IPS-15b (cell line): ENCODE measurements around the gene MRPL38.
"Not testable (repeated sequence)": the region's sequence is repeated elsewhere in the genome, so short reads cannot be mapped to it uniquely, and the experiment has no call there.

Experiments
- H3K27me3 ChIP-seq: one replicate; pipeline ENCODE4 v1.6.1; 2013; ENCODE audit warnings: low read length; ENCODE audit not compliant: control insufficient read depth, insufficient read depth
- H3K36me3 ChIP-seq: one replicate; pipeline ENCODE4 v1.6.1; 2013; ENCODE audit warnings: low read length; ENCODE audit not compliant: control insufficient read depth, insufficient read depth
- H3K4me1 ChIP-seq: one replicate; pipeline ENCODE4 v1.6.1; 2013; ENCODE audit warnings: mild to moderate bottlenecking, low read length; ENCODE audit not compliant: control insufficient read depth, insufficient read depth
- H3K4me3 ChIP-seq: one replicate; pipeline ENCODE4 v1.5.1; 2013; ENCODE audit warnings: low read depth, low read length
- H3K9ac ChIP-seq: one replicate; pipeline ENCODE4 v1.6.1; 2013; ENCODE audit warnings: low read depth, mild to moderate bottlenecking, low read length
- H3K9me3 ChIP-seq: one replicate; pipeline ENCODE4 v1.6.1; 2013; ENCODE audit warnings: mild to moderate bottlenecking, low read length; ENCODE audit not compliant: control insufficient read depth, insufficient read depth

MRPL38 gene

DNA sequence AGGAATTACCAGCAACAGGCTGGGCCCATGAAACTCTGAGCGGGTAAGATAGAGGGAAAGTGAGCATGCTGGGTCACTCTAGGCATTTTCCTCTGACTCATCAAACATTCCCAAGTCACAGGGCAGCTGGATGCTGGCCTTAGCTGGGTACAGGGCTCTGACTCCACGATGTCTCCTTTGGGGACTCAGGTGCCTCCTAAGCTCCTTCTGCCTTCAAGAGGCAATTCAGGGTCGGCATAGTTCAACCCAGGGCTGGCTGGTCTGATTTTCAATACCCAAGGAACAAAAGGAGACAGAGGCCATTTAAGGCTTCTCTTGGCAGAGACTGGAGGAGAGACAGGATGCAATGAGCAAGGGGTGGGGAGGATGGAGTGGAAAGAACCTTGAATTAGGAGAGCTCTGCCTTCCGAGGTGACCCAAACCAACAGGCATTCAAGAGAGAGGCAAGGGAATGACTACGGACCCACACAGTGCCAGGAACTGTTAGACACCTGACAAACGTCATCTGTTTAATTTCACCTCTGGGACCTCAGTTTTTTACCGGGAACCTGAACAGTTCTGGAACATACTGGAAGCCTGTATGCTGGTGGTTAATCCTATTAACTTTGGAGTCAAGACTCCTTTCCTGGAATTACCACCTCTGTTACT is 50.5 kb downstream of the MRPL38 start:
- H3K36me3 ChIP-seq, result peaks cover 14% of the 10 kb centered on the region
- no peaks in the 10 kb centered on the region for H3K9me3 ChIP-seq
- H3K27me3 ChIP-seq, result no peaks in the 10 kb centered on the region
- peak overlapping the region; percentile 79 for H3K4me3 ChIP-seq
- no peaks in the 10 kb centered on the region for H3K4me1 ChIP-seq
- peak overlapping the region; percentile 83 for H3K9ac ChIP-seq

DNA sequence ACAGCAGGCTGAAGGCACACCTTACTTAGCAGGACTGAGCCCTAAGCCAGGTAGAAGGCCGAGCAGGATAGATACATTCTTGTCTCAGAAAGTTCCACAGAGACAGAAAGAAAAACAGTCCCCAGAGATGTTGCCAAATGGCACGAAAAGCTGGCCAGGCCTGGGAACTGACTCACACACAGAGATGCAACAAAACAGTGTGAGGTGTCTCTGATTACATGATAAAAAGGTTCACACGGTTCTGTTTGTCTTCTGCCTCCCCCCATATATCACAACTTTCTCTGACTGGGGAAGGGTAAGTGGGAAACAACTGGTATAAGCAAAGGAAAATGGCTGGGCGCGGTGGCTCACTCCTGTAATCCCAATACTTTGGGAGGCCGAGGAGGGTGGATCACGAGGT is 51.3 kb downstream of the MRPL38 start:
- H3K9ac ChIP-seq, result no peak overlapping the region
- peaks cover 14% of the 10 kb centered on the region for H3K36me3 ChIP-seq
- no peaks in the 10 kb centered on the region for H3K9me3 ChIP-seq
- no peaks in the 10 kb centered on the region for H3K27me3 ChIP-seq
- H3K4me3 ChIP-seq, result no peak overlapping the region
- H3K4me1 ChIP-seq, result no peaks in the 10 kb centered on the region

DNA sequence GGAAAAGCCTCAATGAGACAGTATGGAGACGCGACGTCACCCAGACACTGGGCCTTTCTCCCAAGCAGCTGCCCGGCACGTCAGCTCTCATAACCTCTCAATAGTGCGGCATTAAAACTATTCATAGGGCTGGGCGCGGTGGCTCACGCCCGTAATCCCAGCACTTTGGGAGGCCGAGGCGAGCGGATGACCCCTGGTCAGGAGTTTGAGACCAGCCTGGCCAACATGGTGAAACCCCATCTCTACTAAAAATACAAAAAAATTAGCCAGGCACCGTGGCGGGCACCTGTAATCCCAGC is 53.0 kb downstream of the MRPL38 start:
- peaks cover 32% of the 10 kb centered on the region for H3K36me3 ChIP-seq
- H3K4me1 ChIP-seq, H3K27me3 ChIP-seq, H3K9ac ChIP-seq, H3K9me3 ChIP-seq, H3K4me3 ChIP-seq: not testable (repeated sequence)

DNA sequence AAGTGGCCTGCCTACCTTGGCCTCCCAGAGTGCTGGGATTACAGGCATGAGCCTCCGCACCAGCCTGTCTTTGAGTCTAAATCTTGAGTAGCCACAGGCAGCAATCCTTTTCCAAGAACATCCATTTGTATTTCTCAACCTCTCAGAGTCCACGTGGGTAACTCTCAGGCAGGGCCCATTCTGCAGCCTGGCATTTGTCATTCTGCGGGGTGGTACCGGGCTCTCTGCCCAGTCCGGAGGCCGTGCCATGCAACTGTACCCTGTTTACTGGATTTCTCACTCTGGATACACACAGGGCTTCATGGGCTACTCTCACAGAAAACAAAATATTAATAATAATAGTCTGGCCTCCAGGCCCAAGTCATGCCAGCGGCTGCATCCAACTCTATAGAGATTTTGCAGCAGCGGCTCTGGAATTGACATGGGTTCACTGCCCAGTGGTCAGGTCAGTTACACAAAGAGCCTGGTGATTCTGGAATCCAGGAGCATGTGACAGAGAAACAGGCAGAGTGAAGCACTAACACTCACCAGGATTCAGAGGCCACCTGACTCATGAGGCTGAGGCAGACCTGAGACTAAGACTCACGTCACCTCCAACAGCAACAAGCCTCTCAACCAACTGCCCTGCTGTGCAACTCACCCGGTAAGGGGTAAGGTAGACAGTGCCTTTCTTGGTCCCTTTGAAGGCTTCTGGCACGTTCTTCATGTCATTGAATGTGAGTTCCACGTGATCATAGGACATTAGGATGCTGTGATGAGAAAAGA is 53.6 kb downstream of the MRPL38 start:
- Histone ChIP-seq H3K9ac (no peak overlapping the region), H3K36me3 (peaks cover 37% of the 10 kb centered on the region), H3K9me3 (no peaks in the 10 kb centered on the region), H3K4me3 (no peak overlapping the region), H3K4me1 (no peaks in the 10 kb centered on the region), H3K27me3 (no peaks in the 10 kb centered on the region)

DNA sequence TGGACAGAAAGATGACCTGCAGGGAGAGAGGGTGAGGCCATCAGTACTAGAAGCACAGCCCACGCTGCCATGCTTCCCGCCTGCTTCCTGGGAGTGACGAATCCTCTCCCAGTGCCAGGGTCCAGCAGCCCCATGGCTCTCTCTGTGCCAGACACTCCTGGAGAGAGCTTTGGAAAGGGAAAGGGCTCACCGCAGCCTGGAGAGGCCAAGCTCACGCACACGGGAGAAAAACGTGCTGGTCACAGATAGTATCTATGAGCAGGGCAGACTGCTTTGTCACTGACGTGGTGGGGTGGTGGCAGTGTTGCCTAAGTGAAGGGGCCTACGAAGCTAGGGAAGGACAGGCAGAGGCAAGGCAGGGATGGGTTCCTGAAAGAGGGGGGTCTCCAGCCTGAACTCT is 55.0 kb downstream of the MRPL38 start:
- no peaks in the 10 kb centered on the region for H3K4me1 ChIP-seq
- no peak overlapping the region for H3K4me3 ChIP-seq
- H3K36me3 ChIP-seq, result peaks cover 39% of the 10 kb centered on the region
- no peaks in the 10 kb centered on the region for H3K27me3 ChIP-seq
- no peaks in the 10 kb centered on the region for H3K9me3 ChIP-seq
- H3K9ac ChIP-seq, result no peak overlapping the region

DNA sequence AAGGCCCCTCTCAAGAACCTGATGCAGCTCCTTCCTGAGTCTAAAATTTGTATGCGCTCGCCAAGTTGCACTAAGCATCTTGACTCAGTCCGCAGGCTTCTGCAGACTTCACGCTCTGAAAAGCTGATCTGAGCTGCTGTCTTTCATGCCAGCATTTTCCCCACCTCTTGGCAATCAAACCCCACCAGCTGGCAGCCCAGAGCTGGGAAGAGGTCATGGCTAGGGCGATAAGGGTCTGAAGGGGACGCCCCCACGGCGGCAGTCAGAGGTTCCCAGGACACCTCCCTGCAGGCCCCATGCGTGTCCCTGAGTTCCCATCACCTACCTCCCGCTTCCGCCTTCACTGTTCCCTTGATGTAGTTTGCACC is 55.4 kb downstream of the MRPL38 start:
- Histone ChIP-seq H3K36me3 (peaks cover 39% of the 10 kb centered on the region), H3K9me3 (no peaks in the 10 kb centered on the region), H3K9ac (no peak overlapping the region), H3K27me3 (no peaks in the 10 kb centered on the region), H3K4me1 (no peaks in the 10 kb centered on the region), H3K4me3 (no peak overlapping the region)
